H9 (cell line): ENCODE data around the gene PRKCB. TPM values are rescaled to one million over a fixed set of nuclear protein-coding genes. Genes with fewer than 3 reads are reported as not detected.

Experiments
- DNase-seq: peaks from one replicate; pipeline ENCODE4 v3.0.0-alpha.2; 2017
- H2AFZ ChIP-seq: one replicate; pipeline ENCODE4 v1.6.1; 2013; ENCODE audit warnings: mild to moderate bottlenecking, low read length, control low read depth, moderate library complexity
- H2AK5ac ChIP-seq: 2 replicates; pipeline ENCODE4 v1.6.1; 2013; ENCODE audit warnings: low read length, control low read depth, mixed read lengths; ENCODE audit not compliant: insufficient read length
- H2BK120ac ChIP-seq: one replicate; pipeline ENCODE4 v1.6.1; 2013; ENCODE audit warnings: low read depth, mild to moderate bottlenecking, low read length, control low read depth, inconsistent platforms; ENCODE audit not compliant: poor library complexity, severe bottlenecking
- H2BK12ac ChIP-seq: 2 replicates; pipeline ENCODE4 v1.6.1; 2013; ENCODE audit warnings: low read length, control low read depth, mixed read lengths, low read depth; ENCODE audit not compliant: insufficient read length
- H2BK15ac ChIP-seq: 2 replicates; pipeline ENCODE4 v1.6.1; 2013; ENCODE audit warnings: low read depth, low read length, control low read depth
- H2BK20ac ChIP-seq: one replicate; pipeline ENCODE4 v1.6.1; 2013; ENCODE audit warnings: low read depth, mild to moderate bottlenecking, low read length, control low read depth, inconsistent platforms; ENCODE audit not compliant: poor library complexity, severe bottlenecking
- H2BK5ac ChIP-seq: 2 replicates; pipeline ENCODE4 v1.6.1; 2013; ENCODE audit warnings: low read length, control low read depth, mixed read lengths; ENCODE audit not compliant: insufficient read length
- H3K14ac ChIP-seq: 2 replicates; pipeline ENCODE4 v1.6.1; 2013; ENCODE audit warnings: low read length, control low read depth; ENCODE audit not compliant: insufficient read depth
- H3K18ac ChIP-seq: 2 replicates; pipeline ENCODE4 v1.6.1; 2013; ENCODE audit warnings: low read depth, mild to moderate bottlenecking, mixed read lengths, low read length, control low read depth; ENCODE audit not compliant: insufficient read length
- H3K23ac ChIP-seq: 2 replicates; pipeline ENCODE4 v1.6.1; 2013; ENCODE audit warnings: low read length, control low read depth, mixed read lengths, low read depth; ENCODE audit not compliant: insufficient read length
- H3K23me2 ChIP-seq: 2 replicates; pipeline ENCODE4 v1.6.1; 2013; ENCODE audit warnings: low read depth, mild to moderate bottlenecking, mixed read lengths, low read length, control low read depth; ENCODE audit not compliant: insufficient read length, poor library complexity, severe bottlenecking
- H3K27ac ChIP-seq: 2 replicates; pipeline ENCODE4 v1.5.1; 2013; ENCODE audit warnings: low read length, control low read depth, mixed read lengths, low read depth; ENCODE audit not compliant: insufficient read length
- H3K27me3 ChIP-seq: 2 replicates; pipeline ENCODE4 v1.6.1; 2013; ENCODE audit warnings: low read length, control low read depth, inconsistent platforms; ENCODE audit not compliant: insufficient read depth
- H3K4ac ChIP-seq: 2 replicates; pipeline ENCODE4 v1.6.1; 2013; ENCODE audit warnings: low read depth, mild to moderate bottlenecking, control low read depth, inconsistent platforms, low read length, moderate library complexity
- H3K4me1 ChIP-seq: 2 replicates; pipeline ENCODE4 v1.6.1; 2013; ENCODE audit warnings: low read length, control low read depth, inconsistent platforms; ENCODE audit not compliant: insufficient read depth
- H3K4me2 ChIP-seq: 2 replicates; pipeline ENCODE4 v1.6.1; 2013; ENCODE audit warnings: low read length, control low read depth, mixed read lengths; ENCODE audit not compliant: insufficient read length, insufficient read depth
- H3K56ac ChIP-seq: 2 replicates; pipeline ENCODE4 v1.6.1; 2013; ENCODE audit warnings: low read depth, mild to moderate bottlenecking, mixed read lengths, low read length, control low read depth; ENCODE audit not compliant: insufficient read length
- H3K79me1 ChIP-seq: 2 replicates; pipeline ENCODE4 v1.6.1; 2013; ENCODE audit warnings: low read depth, mild to moderate bottlenecking, moderate library complexity, low read length, control low read depth, inconsistent platforms; ENCODE audit not compliant: insufficient read depth, poor library complexity, severe bottlenecking
- H3K79me2 ChIP-seq: 2 replicates; pipeline ENCODE4 v1.6.1; 2013; ENCODE audit warnings: low read length, control low read depth, inconsistent platforms; ENCODE audit not compliant: insufficient read depth
- H3K9ac ChIP-seq: 2 replicates; pipeline ENCODE4 v1.6.1; 2013; ENCODE audit warnings: low read length, control low read depth, mixed read lengths; ENCODE audit not compliant: insufficient read length; ENCODE audit errors: extremely low read depth
- H3K9me3 ChIP-seq: one replicate; pipeline ENCODE4 v1.6.1; 2013; ENCODE audit warnings: low read depth, low read length, inconsistent platforms; ENCODE audit not compliant: control insufficient read depth
- H3T11ph ChIP-seq: one replicate; pipeline ENCODE4 v1.6.1; 2013; ENCODE audit warnings: mild to moderate bottlenecking, low read length, control low read depth, inconsistent platforms
- H4K20me1 ChIP-seq: one replicate; pipeline ENCODE4 v1.6.1; 2013; ENCODE audit not compliant: control insufficient read depth, insufficient read length, insufficient read depth
- H4K5ac ChIP-seq: 2 replicates; pipeline ENCODE4 v1.6.1; 2013; ENCODE audit warnings: low read depth, mild to moderate bottlenecking, mixed read lengths, low read length, control low read depth; ENCODE audit not compliant: insufficient read length
- H4K8ac ChIP-seq: replicated peaks from 2 replicates; pipeline ENCODE4 v1.6.1; 2013; ENCODE audit warnings: low read length, control low read depth, mixed read lengths, low read depth; ENCODE audit not compliant: insufficient read length
- H4K91ac ChIP-seq: 2 replicates; pipeline ENCODE4 v1.6.1; 2013; ENCODE audit warnings: low read depth, mild to moderate bottlenecking, moderate library complexity, mixed read lengths, low read length, control low read depth; ENCODE audit not compliant: insufficient read length
- H3K27ac Mint-ChIP-seq, 3 experiments: 2 replicates in 2 of 3; 3 replicates in 1 of 3; pipeline ENCODE4 v1.8.0; 2020 to 2021; ENCODE audit warnings: mixed read lengths in 3 of 3, mild to moderate bottlenecking in 1 of 3, moderate library complexity in 1 of 3
- H3K27me3 Mint-ChIP-seq: 2 replicates; pipeline ENCODE4 v1.8.0; 2021; ENCODE audit warnings: low read depth, mild to moderate bottlenecking, moderate library complexity, mixed read lengths
- H3K36me3 Mint-ChIP-seq, 3 experiments: 2 replicates in 2 of 3; 3 replicates in 1 of 3; pipeline ENCODE4 v1.8.0; 2020 to 2021; ENCODE audit warnings: low read depth in 3 of 3, mixed read lengths in 3 of 3; ENCODE audit not compliant: insufficient read depth in 1 of 3
- H3K4me1 Mint-ChIP-seq, 2 experiments: 2 replicates each; pipeline ENCODE4 v1.8.0; 2020; ENCODE audit warnings: mixed read lengths in 2 of 2
- H3K4me3 Mint-ChIP-seq, 2 experiments: 2 replicates in 1 of 2; 3 replicates in 1 of 2; pipeline ENCODE4 v1.8.0; 2020 to 2021; ENCODE audit warnings: mild to moderate bottlenecking in 2 of 2, mixed read lengths in 2 of 2, moderate library complexity in 1 of 2
- H3K9me3 Mint-ChIP-seq, 2 experiments: 2 replicates in 1 of 2; 3 replicates in 1 of 2; pipeline ENCODE4 v1.8.0; 2020; ENCODE audit warnings: mild to moderate bottlenecking in 2 of 2, mixed read lengths in 2 of 2, moderate library complexity in 1 of 2
- WGBS: extraction: QIAGEN DNeasy Blood & Tissue Kit; methylation state at CpG from one replicate; pipeline ENCODE4 v1.1.7; 2013; ENCODE audit warnings: missing lambda C conversion rate, low lambda C conversion rate, mixed read lengths; ENCODE audit not compliant: insufficient read length; ENCODE audit errors: extremely low coverage; 5-methylcytosine and 5-hydroxymethylcytosine counted together
- total RNA-seq: library from RNA; stranded (reverse); gene quantifications from 2 replicates; pipeline ENCODE4 v1.2.1, GENCODE V29; 2021
- TF ChIP-seq, protein P1 (sequence below): fragments of 200-600 bp; sonication (generic); conservative IDR thresholded peaks from 3 replicates; pipeline ENCODE4 v1.8.0; 2021; ENCODE audit warnings: antibody characterized with exemption, mild to moderate bottlenecking

PRKCB gene
- total RNA-seq, 1 experiment from 2014 or later, result 7.0 TPM

DNA sequence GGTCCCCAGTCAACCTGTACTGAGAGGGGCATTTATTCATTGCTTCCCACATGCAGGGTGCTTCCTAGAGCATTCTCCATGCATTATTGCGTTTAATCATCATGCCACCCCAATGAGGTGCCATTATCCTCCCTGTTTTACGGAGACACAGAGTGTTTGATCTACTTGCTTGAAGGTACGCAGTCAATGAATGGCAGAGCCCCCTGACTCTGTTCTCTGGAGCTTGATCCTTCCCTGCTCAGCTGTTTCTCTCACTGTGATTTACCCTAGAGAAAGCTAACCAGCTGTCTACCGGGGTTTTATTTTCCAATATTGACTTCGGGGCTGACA lies 117.2 kb downstream of the PRKCB start:
- Histone ChIP-seq H2BK12ac (no peak overlapping the region), H3K9ac (no peak overlapping the region), H3T11ph (no peak overlapping the region), H4K20me1 (no peaks in the 10 kb centered on the region), H3K4me1 (peaks cover 10% of the 10 kb centered on the region; the same call in 1 of the 2 replicates), H3K14ac (no peak overlapping the region), H3K27ac (no peak overlapping the region), H3K56ac (no peak overlapping the region), H4K91ac (no peak overlapping the region), H3K23ac (no peak overlapping the region), H3K27me3 (no peaks in the 10 kb centered on the region), H3K4me2 (no peak overlapping the region), H3K4ac (no peak overlapping the region), H2AFZ (no peak overlapping the region), H4K8ac (no peak overlapping the region), H2BK20ac (no peak overlapping the region), H2BK15ac (no peak overlapping the region), H3K18ac (no peak overlapping the region), H3K79me1 (no peaks in the 10 kb centered on the region), H2AK5ac (no peak overlapping the region), H4K5ac (no peak overlapping the region), H3K79me2 (no peaks in the 10 kb centered on the region), H2BK120ac (no peak overlapping the region), H3K23me2 (no peaks in the 10 kb centered on the region), H3K9me3 (no peaks in the 10 kb centered on the region), H2BK5ac (no peak overlapping the region)
- Mint-ChIP-seq H3K4me1 (peaks cover 18 to 22% of the 10 kb centered on the region in 2 experiments), H3K27ac (no peak overlapping the region), H3K9me3 (no peaks in the 10 kb centered on the region), H3K4me3 (no peak overlapping the region), H3K36me3 (no peaks in the 10 kb centered on the region; a peak in 1 of 7 replicates), H3K27me3 (peaks cover 21% of the 10 kb centered on the region)
- TF ChIP-seq, protein P1, sequence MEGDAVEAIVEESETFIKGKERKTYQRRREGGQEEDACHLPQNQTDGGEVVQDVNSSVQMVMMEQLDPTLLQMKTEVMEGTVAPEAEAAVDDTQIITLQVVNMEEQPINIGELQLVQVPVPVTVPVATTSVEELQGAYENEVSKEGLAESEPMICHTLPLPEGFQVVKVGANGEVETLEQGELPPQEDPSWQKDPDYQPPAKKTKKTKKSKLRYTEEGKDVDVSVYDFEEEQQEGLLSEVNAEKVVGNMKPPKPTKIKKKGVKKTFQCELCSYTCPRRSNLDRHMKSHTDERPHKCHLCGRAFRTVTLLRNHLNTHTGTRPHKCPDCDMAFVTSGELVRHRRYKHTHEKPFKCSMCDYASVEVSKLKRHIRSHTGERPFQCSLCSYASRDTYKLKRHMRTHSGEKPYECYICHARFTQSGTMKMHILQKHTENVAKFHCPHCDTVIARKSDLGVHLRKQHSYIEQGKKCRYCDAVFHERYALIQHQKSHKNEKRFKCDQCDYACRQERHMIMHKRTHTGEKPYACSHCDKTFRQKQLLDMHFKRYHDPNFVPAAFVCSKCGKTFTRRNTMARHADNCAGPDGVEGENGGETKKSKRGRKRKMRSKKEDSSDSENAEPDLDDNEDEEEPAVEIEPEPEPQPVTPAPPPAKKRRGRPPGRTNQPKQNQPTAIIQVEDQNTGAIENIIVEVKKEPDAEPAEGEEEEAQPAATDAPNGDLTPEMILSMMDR, result no peak
- no CpG with 5 or more reads among the region's 5 CpGs for WGBS
- no peak for DNase-seq
